ENCODE results near the gene CNTNAP2.

Gene CNTNAP2

DNA sequence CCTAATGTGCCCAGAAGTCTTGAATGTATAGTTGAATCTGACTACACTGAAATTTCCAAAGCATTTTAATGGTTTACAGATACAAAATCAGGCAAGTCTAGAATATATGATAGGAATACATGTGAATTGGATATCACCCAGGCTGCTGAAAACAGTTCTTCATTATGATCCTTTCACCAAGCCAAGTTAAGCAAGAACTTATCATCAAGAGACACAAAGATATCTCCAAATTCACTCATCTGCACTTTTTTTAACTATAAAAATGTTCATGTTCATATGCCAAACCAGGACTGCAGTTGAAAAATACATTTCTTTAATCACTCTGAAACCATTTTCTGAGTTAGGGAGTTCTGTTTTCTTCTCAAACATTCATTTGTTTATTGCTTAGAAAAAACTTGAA lies 2061.4 kb downstream of the CNTNAP2 start:
- Histone ChIP-seq H3K27me3 (ENCODE audit: control insufficient read depth, insufficient read depth, low read length) (no peaks in the 10 kb centered on the region), H3K4me3 (ENCODE audit: low read length) (no peak overlapping the region), H3K27ac (ENCODE audit: low read depth, low read length) (no peak overlapping the region), H3K36me3 (ENCODE audit: control insufficient read depth, insufficient read depth, low read length) (no peaks in the 10 kb centered on the region), H3K4me1 (ENCODE audit: control insufficient read depth, insufficient read depth, low read length) (no peaks in the 10 kb centered on the region), H3K9ac (ENCODE audit: low read length) (no peak overlapping the region)

DNA sequence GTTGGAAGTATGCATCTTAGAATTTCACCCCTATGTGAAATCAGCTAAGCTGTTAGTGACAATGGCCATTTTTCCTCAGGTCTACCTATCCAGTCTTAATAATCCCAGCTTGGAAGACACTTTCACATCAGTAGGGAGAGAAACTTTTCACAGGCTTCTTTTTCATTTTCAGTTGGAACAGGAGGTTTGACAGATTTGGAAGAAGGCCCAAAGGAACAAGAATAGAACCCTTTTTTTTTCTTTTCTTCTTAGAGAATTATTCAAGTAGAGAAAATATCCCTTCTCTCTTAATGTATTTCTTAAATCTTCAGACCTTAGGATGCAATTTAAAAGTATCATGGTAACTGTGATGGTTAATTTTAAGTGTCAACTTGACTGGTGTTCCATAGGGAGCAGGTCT lies 2063.5 kb downstream of the CNTNAP2 start:
- no peaks in the 10 kb centered on the region for H3K4me1 ChIP-seq (ENCODE audit: control insufficient read depth, insufficient read depth, low read length)
- no peak overlapping the region for H3K9ac ChIP-seq (ENCODE audit: low read length)
- H3K27ac ChIP-seq (ENCODE audit: low read depth, low read length): no peak overlapping the region
- H3K27me3 ChIP-seq (ENCODE audit: control insufficient read depth, insufficient read depth, low read length): no peaks in the 10 kb centered on the region
- no peak overlapping the region for H3K4me3 ChIP-seq (ENCODE audit: low read length)
- no peaks in the 10 kb centered on the region for H3K36me3 ChIP-seq (ENCODE audit: control insufficient read depth, insufficient read depth, low read length)

DNA sequence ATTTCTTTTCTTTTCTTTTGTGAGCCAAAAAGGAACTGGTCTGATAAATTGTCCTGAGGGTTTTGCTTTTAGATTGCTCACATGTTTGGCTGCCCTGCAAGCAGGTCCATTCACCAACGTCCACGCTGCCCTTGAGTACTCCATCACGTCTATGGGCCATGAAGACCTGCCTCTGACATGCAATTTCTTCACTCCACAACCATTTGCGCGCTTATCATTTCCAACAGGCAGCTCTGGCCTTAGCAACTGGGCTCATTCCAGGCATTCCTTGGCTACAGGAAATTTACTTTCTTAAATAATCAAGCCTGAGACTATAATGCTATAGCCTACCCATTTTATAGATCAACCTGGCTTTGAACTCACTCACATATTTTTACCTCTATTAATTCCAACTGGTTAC lies 2065.7 kb downstream of the CNTNAP2 start:
- H3K27me3 ChIP-seq (ENCODE audit: control insufficient read depth, insufficient read depth, low read length): no peaks in the 10 kb centered on the region
- no peak overlapping the region for H3K27ac ChIP-seq (ENCODE audit: low read depth, low read length)
- no peaks in the 10 kb centered on the region for H3K4me1 ChIP-seq (ENCODE audit: control insufficient read depth, insufficient read depth, low read length)
- no peak overlapping the region for H3K4me3 ChIP-seq (ENCODE audit: low read length)
- H3K9ac ChIP-seq (ENCODE audit: low read length): no peak overlapping the region
- H3K36me3 ChIP-seq (ENCODE audit: control insufficient read depth, insufficient read depth, low read length): no peaks in the 10 kb centered on the region

DNA sequence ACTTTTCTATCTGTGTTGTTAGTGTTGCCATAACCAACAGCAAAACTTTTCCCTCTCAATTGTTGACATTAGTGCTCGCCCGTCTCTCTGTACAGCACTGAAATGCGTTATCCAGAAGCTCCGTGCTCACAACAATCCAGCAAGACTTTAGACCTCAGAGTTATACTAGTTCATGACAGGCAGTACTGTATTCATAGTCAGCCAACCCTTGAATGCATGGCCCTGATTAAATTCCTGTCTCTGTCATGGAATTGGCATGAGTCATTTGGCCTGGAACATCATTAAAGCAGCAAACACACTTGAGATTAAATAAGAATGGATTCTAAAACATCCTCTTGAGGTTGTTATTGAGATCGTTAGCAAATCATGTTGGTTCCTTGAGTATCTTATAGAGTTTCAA lies 2068.4 kb downstream of the CNTNAP2 start:
- Histone ChIP-seq H3K36me3 (ENCODE audit: control insufficient read depth, insufficient read depth, low read length) (no peaks in the 10 kb centered on the region), H3K9ac (ENCODE audit: low read length) (no peak overlapping the region), H3K4me3 (ENCODE audit: low read length) (no peak overlapping the region), H3K27ac (ENCODE audit: low read depth, low read length) (no peak overlapping the region), H3K4me1 (ENCODE audit: control insufficient read depth, insufficient read depth, low read length) (no peaks in the 10 kb centered on the region), H3K27me3 (ENCODE audit: control insufficient read depth, insufficient read depth, low read length) (no peaks in the 10 kb centered on the region)

DNA sequence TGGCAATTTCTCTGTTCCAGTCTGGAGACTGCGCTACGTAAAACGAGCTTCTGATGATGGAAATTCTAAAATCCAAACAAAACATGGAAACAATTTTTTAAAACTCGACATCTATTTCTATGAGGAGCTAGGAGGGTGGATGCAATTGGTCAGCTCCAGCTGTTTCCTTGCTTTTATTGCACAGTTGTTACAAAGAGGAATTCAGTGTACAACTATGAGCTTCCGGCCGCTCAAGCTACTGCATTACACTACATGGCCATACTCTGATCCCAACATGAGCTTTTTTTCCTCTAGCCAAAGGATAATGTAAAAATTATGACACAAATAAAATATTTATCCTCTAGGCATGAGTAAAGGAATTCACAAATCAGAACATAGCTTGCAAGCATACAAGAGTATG lies 2070.9 kb downstream of the CNTNAP2 start:
- Histone ChIP-seq H3K36me3 (ENCODE audit: control insufficient read depth, insufficient read depth, low read length) (no peaks in the 10 kb centered on the region), H3K27me3 (ENCODE audit: control insufficient read depth, insufficient read depth, low read length) (no peaks in the 10 kb centered on the region), H3K4me1 (ENCODE audit: control insufficient read depth, insufficient read depth, low read length) (no peaks in the 10 kb centered on the region), H3K27ac (ENCODE audit: low read depth, low read length) (no peak overlapping the region), H3K9ac (ENCODE audit: low read length) (no peak overlapping the region), H3K4me3 (ENCODE audit: low read length) (no peak overlapping the region)

DNA sequence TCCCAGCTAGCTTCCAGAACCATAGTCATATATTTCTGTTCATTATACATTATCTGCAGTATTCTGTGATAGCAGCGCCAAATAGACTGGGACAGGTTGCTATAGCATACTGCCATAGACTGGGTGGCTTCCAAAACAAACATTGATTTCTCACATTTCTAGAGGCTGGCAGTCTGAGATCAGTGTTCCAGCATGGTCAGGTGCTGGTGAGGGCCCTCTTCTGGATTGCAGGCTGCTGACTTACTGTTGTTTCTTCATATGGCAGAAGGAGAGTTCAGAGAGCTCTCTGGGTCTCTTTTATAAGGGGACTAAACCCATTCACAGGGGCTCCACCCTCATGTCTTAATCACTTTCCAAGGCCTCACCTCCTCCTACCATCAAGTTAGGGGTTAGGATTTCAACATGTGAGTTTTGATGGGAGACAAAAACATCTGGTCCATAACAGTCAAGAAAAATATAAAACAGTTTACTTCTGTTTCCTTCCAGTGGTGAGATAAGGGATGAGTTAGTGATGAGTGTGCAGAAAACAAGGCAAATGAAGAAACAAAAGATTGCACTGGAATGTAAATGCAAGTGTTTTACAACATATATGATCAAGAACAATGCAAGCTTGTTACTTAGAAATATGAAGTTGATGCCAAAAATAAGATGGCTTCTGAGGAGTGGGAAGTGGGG lies 2074.9 kb downstream of the CNTNAP2 start:
- Histone ChIP-seq H3K27ac (ENCODE audit: low read depth, low read length) (no peak overlapping the region), H3K27me3 (ENCODE audit: control insufficient read depth, insufficient read depth, low read length) (peaks cover 3% of the 10 kb centered on the region), H3K36me3 (ENCODE audit: control insufficient read depth, insufficient read depth, low read length) (no peaks in the 10 kb centered on the region), H3K9ac (ENCODE audit: low read length) (no peak overlapping the region), H3K4me3 (ENCODE audit: low read length) (no peak overlapping the region), H3K4me1 (ENCODE audit: control insufficient read depth, insufficient read depth, low read length) (no peaks in the 10 kb centered on the region)

DNA sequence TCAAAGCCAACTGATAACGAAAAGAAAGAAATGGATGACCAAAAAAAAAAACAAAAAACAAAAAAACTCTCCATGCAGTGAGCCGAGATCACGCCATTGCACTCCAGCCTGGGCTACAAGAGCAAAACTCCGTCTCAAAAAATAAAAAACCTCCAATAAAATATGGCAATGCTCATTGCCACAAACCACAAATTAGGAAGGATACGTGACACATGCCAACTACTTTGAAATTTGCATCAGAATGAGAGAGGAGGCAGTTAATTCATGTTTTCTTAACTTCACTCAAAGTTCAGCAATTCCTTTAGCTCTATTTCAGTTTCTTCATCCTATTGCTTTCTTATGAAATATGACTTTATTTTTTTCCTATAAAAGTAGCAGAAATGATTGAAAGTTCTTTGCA lies 2075.9 kb downstream of the CNTNAP2 start:
- H3K36me3 ChIP-seq (ENCODE audit: control insufficient read depth, insufficient read depth, low read length): no peaks in the 10 kb centered on the region
- H3K27ac ChIP-seq (ENCODE audit: low read depth, low read length): no peak overlapping the region
- H3K4me3 ChIP-seq (ENCODE audit: low read length): no peak overlapping the region
- no peaks in the 10 kb centered on the region for H3K4me1 ChIP-seq (ENCODE audit: control insufficient read depth, insufficient read depth, low read length)
- H3K9ac ChIP-seq (ENCODE audit: low read length): no peak overlapping the region
- H3K27me3 ChIP-seq (ENCODE audit: control insufficient read depth, insufficient read depth, low read length): peaks cover 3% of the 10 kb centered on the region

DNA sequence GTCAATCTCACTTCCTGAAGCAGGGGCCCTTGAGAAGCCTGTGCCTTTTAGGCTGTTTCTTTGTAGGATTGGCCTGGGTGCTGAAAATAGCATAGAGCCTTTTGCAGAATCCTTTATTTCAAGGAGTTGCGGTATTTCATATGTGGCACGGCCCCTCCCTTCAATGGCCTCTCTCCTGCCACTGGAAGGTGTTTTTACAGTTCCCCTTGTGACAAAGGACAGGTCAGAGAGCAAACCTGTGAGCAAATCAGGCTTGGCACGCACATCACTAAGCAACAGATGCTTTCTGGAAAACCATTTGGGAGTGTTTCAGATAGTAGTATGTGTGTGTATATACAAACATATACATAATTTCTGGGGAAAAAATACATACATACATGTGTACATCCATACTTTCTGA lies 2085.4 kb downstream of the CNTNAP2 start:
- H3K4me1 ChIP-seq (ENCODE audit: control insufficient read depth, insufficient read depth, low read length): no peaks in the 10 kb centered on the region
- no peaks in the 10 kb centered on the region for H3K36me3 ChIP-seq (ENCODE audit: control insufficient read depth, insufficient read depth, low read length)
- no peak overlapping the region for H3K4me3 ChIP-seq (ENCODE audit: low read length)
- H3K27ac ChIP-seq (ENCODE audit: low read depth, low read length): no peak overlapping the region
- H3K27me3 ChIP-seq (ENCODE audit: control insufficient read depth, insufficient read depth, low read length): no peaks in the 10 kb centered on the region
- no peak overlapping the region for H3K9ac ChIP-seq (ENCODE audit: low read length)

DNA sequence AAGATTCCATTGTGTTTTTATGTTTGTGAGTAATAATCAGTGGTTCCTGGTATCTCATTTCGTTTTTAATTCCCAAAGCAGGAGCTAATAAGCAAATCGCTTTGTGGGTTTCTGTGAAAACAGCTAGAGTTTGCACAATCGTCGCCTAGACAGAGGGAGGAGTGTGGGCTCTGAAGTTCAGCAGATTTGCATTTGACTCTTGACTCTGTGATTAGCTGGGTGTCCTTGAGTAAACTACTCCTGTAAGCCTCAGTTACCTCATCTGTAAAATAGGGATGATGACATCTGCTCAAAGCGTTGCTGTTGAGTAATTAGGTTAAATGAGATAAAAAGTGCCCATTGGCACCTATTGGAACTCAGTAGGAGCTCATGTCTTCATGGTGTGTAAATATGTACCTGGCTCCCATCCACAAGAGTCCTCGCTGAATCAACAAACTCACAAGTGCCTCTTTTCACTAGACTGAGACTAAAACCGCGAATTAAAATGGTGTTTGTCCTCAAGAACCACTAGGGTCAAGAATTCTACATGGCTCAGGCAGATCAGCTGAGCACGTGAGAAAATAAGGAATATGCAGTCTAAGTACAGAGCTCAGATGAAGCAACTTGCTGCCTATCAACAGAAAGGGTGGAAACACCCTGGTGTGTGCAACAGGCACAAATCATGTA lies 2088.2 kb downstream of the CNTNAP2 start:
- Histone ChIP-seq H3K4me1 (ENCODE audit: control insufficient read depth, insufficient read depth, low read length) (no peaks in the 10 kb centered on the region), H3K4me3 (ENCODE audit: low read length) (no peak overlapping the region), H3K36me3 (ENCODE audit: control insufficient read depth, insufficient read depth, low read length) (no peaks in the 10 kb centered on the region), H3K27me3 (ENCODE audit: control insufficient read depth, insufficient read depth, low read length) (no peaks in the 10 kb centered on the region), H3K27ac (ENCODE audit: low read depth, low read length) (no peak overlapping the region), H3K9ac (ENCODE audit: low read length) (no peak overlapping the region)

DNA sequence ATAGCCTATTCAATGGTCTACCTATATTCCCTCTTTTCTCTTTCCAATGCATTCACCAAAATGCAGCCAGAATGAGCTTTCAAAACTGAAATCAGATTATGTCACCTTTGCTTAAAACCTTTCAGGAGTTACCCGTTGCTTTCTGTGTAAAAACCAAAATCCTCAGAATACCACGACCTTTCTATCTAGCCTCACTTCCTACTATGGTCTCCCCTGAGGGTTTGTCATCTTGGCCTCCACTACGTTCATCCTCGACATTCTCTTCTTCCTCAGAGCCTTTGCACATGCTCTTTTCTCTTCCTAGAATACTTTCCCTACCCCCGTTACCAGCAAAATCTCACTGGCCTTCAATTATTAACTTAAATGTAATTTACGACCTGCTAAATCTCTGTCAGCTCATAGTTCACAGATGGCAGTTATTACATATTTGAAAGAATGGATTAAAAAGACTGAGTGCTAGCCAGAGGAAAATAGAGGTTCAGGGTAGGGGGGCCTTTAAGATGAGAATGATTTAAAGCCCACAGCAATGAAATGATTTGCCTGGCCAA lies 2093.1 kb downstream of the CNTNAP2 start:
- H3K27me3 ChIP-seq (ENCODE audit: control insufficient read depth, insufficient read depth, low read length): no peaks in the 10 kb centered on the region
- no peak overlapping the region for H3K27ac ChIP-seq (ENCODE audit: low read depth, low read length)
- no peak overlapping the region for H3K9ac ChIP-seq (ENCODE audit: low read length)
- no peak overlapping the region for H3K4me3 ChIP-seq (ENCODE audit: low read length)
- H3K4me1 ChIP-seq (ENCODE audit: control insufficient read depth, insufficient read depth, low read length): no peaks in the 10 kb centered on the region
- H3K36me3 ChIP-seq (ENCODE audit: control insufficient read depth, insufficient read depth, low read length): no peaks in the 10 kb centered on the region

DNA sequence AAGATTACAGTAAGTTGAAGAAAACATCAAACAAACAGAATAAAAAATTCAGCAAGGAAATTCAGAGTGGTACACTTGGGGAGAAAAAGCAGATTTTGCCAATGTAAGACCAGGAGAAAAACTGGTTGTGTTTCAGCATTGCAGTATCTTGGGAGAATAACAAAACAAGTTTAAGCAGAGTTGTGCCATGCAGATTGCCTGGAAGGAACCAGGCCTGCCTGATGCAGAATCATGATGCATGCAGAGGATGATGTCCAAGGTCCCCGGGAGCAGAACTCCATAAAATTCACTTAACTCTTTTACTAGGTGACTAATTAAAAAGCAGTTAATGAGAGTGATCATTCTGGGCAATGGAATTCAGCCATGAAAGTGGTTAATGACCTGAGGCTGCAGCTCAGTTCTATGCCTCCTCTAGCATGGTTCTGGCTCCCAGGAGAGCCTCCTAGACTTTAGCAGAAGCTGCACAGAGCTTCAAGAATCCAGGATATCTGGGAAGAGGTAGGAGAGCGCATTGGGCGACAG lies 2094.3 kb downstream of the CNTNAP2 start:
- no peak overlapping the region for H3K27ac ChIP-seq (ENCODE audit: low read depth, low read length)
- no peak overlapping the region for H3K4me3 ChIP-seq (ENCODE audit: low read length)
- H3K4me1 ChIP-seq (ENCODE audit: control insufficient read depth, insufficient read depth, low read length): no peaks in the 10 kb centered on the region
- H3K9ac ChIP-seq (ENCODE audit: low read length): no peak overlapping the region
- H3K36me3 ChIP-seq (ENCODE audit: control insufficient read depth, insufficient read depth, low read length): no peaks in the 10 kb centered on the region
- no peaks in the 10 kb centered on the region for H3K27me3 ChIP-seq (ENCODE audit: control insufficient read depth, insufficient read depth, low read length)

DNA sequence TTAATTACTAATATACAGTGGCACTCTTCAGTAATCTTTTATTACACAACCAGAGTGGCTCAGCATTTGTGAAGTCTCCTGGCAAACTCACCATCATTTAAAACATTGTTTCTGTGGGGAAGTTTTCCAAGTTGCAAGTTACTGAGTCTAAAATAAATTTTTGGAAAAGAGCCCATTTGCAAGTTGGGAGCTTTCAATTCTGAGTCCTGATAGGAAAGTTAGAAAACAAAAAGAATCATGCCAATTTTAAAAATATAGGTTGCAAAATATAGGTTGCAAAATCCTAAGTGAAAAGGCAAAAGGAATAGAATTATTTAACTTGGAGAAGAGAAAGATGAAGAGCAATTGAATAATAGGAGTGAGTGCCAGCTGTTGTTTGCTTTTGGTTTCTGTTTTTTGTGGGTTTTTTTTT lies 2095.1 kb downstream of the CNTNAP2 start:
- no peaks in the 10 kb centered on the region for H3K4me1 ChIP-seq (ENCODE audit: control insufficient read depth, insufficient read depth, low read length)
- H3K27ac ChIP-seq (ENCODE audit: low read depth, low read length): no peak overlapping the region
- no peak overlapping the region for H3K4me3 ChIP-seq (ENCODE audit: low read length)
- H3K9ac ChIP-seq (ENCODE audit: low read length): no peak overlapping the region
- H3K27me3 ChIP-seq (ENCODE audit: control insufficient read depth, insufficient read depth, low read length): no peaks in the 10 kb centered on the region
- no peaks in the 10 kb centered on the region for H3K36me3 ChIP-seq (ENCODE audit: control insufficient read depth, insufficient read depth, low read length)

DNA sequence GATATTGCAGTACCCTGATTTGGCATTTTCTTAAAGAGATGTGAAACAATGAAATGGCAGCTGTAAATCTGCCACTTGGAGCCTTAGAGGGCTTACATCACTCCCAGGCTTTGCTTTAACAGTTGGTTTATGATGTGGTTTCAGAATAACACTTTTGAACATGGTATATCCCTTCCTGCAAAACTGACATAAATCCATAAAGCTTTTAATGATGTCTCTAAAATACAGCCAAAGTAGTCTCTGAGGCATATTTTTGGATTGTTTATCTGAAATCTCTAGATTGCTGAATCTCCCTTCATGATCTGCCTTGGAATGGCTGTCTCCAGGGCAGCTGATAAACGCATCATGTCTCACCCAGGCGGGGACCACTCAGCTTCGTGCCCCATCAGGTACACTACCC lies 2096.1 kb downstream of the CNTNAP2 start:
- Histone ChIP-seq H3K4me3 (ENCODE audit: low read length) (no peak overlapping the region), H3K36me3 (ENCODE audit: control insufficient read depth, insufficient read depth, low read length) (no peaks in the 10 kb centered on the region), H3K4me1 (ENCODE audit: control insufficient read depth, insufficient read depth, low read length) (no peaks in the 10 kb centered on the region), H3K27ac (ENCODE audit: low read depth, low read length) (no peak overlapping the region), H3K9ac (ENCODE audit: low read length) (no peak overlapping the region), H3K27me3 (ENCODE audit: control insufficient read depth, insufficient read depth, low read length) (no peaks in the 10 kb centered on the region)
